Measurements from ENCODE around the gene YAF2. TPM values are rescaled to one million over a fixed set of nuclear protein-coding genes. Genes with fewer than 3 reads are reported as not detected.

Gene YAF2
- total and polyA plus RNA-seq, 11 donors: 31.5 to 125 (median 77.8) TPM

GRCh38 chr12:42172441-42173210, 65.4 kb downstream of the YAF2 start:
- Histone ChIP-seq H3K4me3 (no peak overlapping the region), H3K4me1 (peaks cover 0 to 20% (median 0%) of the 10 kb centered on the region in 12 donors), H3K36me3 (peaks cover 0 to 34% (median 11%) of the 10 kb centered on the region in 9 donors), H3K27me3 (no peaks in the 10 kb centered on the region), H3K9me3 (peaks cover 0 to 6% (median 0%) of the 10 kb centered on the region in 12 donors), H3K27ac (no peak overlapping the region)
- no peak for ATAC-seq
- intact Hi-C loops (cut with DNase I): no loop called here
- 94 to 98% (median 95%) methylated on average over 4 of the region's 4 CpGs for WGBS, 4 donors
- DNase-seq: no peak
- TF ChIP-seq CTCF (IDR thresholded peaks at IDR 0.05): no peak
- TF ChIP-seq POLR2A (IDR thresholded peaks at IDR 0.05): no peak

GRCh38 chr12:42167711-42168110, 70.3 kb downstream of the YAF2 start:
- no peak for ATAC-seq
- Histone ChIP-seq H3K27ac (no peak overlapping the region), H3K9me3 (no peaks in the 10 kb centered on the region), H3K4me1 (peaks cover 0 to 20% (median 6%) of the 10 kb centered on the region in 12 donors), H3K36me3 (peaks cover 0 to 22% (median 9%) of the 10 kb centered on the region in 9 donors), H3K4me3 (no peak overlapping the region), H3K27me3 (no peaks in the 10 kb centered on the region)
- intact Hi-C loops (cut with DNase I): no loop called here
- TF ChIP-seq CTCF (IDR thresholded peaks at IDR 0.05) (no peak), POLR2A (IDR thresholded peaks at IDR 0.05) (no peak)
- 91 to 97% (median 95%) methylated on average over 6 of the region's 6 CpGs for WGBS, 4 donors
- DNase-seq: no peak

GRCh38 chr12:42166501-42166900, 71.5 kb downstream of the YAF2 start:
- TF ChIP-seq POLR2A (IDR thresholded peaks at IDR 0.05) (no peak), CTCF (IDR thresholded peaks at IDR 0.05) (no peak)
- Histone ChIP-seq H3K4me1 (peaks cover 0 to 28% (median 9%) of the 10 kb centered on the region in 12 donors), H3K4me3 (no peak overlapping the region), H3K27ac (no peak overlapping the region), H3K9me3 (no peaks in the 10 kb centered on the region), H3K36me3 (peaks cover 0 to 18% (median 10%) of the 10 kb centered on the region in 9 donors), H3K27me3 (no peaks in the 10 kb centered on the region)
- intact Hi-C loops (cut with DNase I): no loop called here
- no peak for DNase-seq
- ATAC-seq: no peak

GRCh38 chr12:42163913-42164312, 74.1 kb downstream of the YAF2 start:
- ATAC-seq: no peak
- H3K36me3 ChIP-seq: peaks cover 0 to 30% (median 27%) of the 10 kb centered on the region in 9 donors
- H3K4me3 ChIP-seq: no peak overlapping the region
- peaks cover 0 to 25% (median 9%) of the 10 kb centered on the region in 12 donors for H3K4me1 ChIP-seq
- no peak for TF ChIP-seq CTCF (IDR thresholded peaks at IDR 0.05)
- TF ChIP-seq POLR2A (IDR thresholded peaks at IDR 0.05): no peak
- DNase-seq: no peak
- H3K9me3 ChIP-seq: no peaks in the 10 kb centered on the region
- no peaks in the 10 kb centered on the region for H3K27me3 ChIP-seq
- no peak overlapping the region for H3K27ac ChIP-seq
- intact Hi-C loops (cut with DNase I): no loop called here
